ENCODE data around the gene CEP43.

GRCh38 chr6:167044696-167045095 is 45.5 kb downstream of the CEP43 start:
- TF ChIP-seq EP300 (IDR thresholded peaks at IDR 0.05; ENCODE audit: low read depth) (no peak), CTCF (IDR thresholded peaks at IDR 0.05) (no peak), POLR2AphosphoS5 (IDR thresholded peaks at IDR 0.05) (no peak), POLR2A (IDR thresholded peaks at IDR 0.05) (no peak)
